ENCODE data around the gene FBF1.

The FBF1 gene

DNA sequence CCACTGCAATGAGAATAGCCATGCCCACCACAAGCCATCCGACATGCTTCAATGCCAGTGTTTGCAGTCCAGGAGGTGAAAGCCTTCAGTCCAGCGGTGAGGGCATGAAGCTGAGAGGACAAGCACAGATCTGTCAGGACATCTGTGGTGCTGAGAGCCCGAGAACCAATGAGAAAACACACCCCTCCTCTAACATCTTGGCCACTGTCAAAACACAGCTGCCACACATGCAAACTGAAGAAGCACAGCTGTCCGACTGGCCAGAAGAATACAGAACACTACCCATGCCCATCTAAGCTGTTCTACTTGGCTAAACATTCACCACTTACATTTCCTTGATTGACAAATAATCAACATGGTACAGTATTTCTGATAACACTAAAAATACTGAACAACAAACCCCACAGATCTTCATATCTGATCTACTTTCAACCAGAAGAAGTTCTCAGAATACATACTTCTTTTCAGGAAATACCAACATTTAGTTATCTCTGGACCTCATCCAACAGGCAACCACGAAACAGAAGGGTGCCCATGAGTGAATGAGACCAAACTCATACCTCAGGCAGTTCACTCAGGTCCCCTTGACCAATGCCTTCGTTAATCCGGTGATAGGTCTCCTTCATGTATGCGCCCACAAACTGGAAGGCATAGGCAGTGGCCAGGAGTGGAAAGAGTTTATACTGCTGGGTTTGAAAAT lies 10.2 kb upstream of the FBF1 start:
- peak; percentile 18 for DNase-seq

GRCh38 chr17:75950421-75950820 lies 9.6 kb upstream of the FBF1 start:
- no peak for DNase-seq

DNA sequence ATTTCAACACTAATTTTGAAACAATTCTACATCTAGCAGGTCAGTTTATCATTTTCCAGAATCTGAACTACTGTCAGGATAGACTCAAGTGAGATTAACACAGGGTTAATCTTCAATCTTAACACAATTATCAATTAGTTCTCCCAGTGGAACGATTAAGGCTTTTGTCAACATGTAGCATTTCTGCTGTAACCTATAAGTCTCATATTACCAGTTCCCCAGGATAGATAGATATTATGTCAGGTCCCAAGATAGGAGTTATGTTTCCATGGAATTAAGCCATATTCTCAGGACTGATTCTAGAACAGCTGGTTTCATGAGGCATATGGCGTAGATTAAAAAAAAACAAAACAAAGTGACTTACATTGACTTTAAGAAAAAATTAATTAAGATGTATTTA lies 4.4 kb upstream of the FBF1 start:
- DNase-seq, result no peak

GRCh38 chr17:75943491-75943890 lies 2.6 kb upstream of the FBF1 start:
- DNase-seq, result no peak

GRCh38 chr17:75942473-75942872 lies 1.6 kb upstream of the FBF1 start:
- no peak for DNase-seq

GRCh38 chr17:75941442-75941819 lies 589 bp upstream of the FBF1 start:
- DNase-seq, result peak; percentile 40

DNA sequence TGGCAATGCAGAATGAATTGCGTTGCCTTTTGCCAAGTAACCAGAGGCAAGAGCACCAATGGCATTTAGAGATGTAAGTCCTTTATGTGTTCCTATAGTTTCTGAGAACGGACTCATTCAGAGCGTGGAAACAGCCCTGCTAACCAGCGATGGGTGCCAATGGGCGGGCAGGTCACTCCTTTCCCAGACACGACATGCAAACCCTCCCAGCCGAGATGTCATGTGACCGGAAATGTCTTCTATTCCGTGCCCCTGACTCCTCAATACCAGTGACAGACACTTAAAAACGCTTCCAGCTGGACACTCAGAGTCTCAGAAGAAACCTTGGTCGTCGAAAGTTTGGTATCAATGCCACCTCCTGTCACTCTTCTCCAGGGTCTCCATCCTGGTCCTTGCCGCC lies 3.2 kb downstream of the FBF1 start:
- DNase-seq, result no peak

GRCh38 chr17:75933808-75934207 lies 7.0 kb downstream of the FBF1 start:
- no peak for DNase-seq

- no peak for DNase-seq
Observed at GRCh38 chr17:75932852-75933251, 8.0 kb downstream of the FBF1 start.

DNA sequence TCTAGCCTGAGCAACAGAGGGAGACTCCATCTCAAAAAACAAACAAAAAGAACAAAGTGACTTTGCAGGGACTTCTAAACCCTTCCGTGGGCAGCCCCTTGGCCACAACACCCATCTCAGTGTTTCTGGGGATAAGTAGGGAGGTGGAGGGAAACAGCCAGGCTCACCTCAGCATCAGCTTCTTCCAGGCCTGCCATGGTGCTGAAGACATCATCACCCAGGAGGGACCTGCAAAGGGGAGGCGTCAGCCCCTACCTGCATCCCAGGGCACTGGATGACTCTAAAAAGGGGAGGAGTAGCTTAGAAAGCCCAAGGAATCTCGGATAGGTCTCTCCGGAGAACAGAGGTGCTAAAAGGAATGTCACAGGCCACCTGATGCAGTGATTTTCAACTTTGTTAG lies 9.8 kb downstream of the FBF1 start:
- no peak for DNase-seq

DNA sequence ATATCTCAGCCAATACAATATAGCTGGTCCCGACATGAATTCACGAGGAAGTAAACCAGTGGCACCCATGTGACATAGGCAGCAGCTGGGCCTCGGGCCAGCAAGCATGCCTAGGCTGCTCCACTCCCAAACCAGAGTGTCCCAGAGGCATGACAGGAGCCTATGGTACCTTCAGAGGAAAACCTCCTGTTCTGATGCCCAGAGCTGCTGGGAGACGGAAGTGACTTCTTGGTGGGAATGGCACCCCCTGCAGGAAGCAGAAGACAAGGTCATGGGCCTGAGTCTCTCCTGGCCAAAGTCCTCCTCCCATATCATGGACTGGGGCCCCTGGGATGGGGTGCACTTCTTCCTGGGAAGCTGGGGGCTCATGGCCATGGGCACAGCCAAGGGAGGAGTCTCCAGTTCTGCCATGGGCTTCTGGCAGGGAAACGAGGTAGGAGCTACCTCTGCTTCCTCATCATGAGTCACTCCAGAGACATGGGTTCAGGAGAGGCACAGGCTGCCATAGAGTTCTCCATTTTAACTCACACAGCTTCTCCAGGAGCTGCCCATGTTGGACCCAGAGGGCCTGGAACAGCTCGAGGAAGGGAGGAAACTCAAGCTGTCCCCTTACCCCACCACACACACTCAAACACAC lies 13.4 kb downstream of the FBF1 start:
- DNase-seq, result no peak

GRCh38 chr17:75926456-75926855 lies 14.4 kb downstream of the FBF1 start:
- no peak for DNase-seq

DNA sequence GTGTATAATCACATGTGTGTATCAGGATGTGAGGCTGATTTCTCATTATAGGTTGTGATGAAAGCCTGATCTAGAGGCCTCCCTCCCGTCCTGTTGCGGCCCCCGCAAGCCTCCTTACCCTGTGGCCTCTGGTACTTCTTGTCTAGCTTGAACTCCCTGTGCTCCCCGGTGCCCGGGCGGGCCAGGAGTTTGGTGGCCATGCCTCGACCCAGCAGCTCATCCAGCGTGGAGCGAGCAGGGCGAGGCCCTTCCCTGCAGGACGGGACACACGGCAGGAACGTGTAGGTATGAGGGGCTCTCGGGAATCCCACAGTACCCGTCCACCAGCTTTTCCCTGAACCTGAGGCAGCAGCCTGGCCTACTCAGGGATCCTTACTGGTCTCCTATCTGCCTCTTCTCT lies 14.9 kb downstream of the FBF1 start:
- no peak for DNase-seq

- DNase-seq, result no peak
Observed at GRCh38 chr17:75925103-75925502, 15.7 kb downstream of the FBF1 start.

DNA sequence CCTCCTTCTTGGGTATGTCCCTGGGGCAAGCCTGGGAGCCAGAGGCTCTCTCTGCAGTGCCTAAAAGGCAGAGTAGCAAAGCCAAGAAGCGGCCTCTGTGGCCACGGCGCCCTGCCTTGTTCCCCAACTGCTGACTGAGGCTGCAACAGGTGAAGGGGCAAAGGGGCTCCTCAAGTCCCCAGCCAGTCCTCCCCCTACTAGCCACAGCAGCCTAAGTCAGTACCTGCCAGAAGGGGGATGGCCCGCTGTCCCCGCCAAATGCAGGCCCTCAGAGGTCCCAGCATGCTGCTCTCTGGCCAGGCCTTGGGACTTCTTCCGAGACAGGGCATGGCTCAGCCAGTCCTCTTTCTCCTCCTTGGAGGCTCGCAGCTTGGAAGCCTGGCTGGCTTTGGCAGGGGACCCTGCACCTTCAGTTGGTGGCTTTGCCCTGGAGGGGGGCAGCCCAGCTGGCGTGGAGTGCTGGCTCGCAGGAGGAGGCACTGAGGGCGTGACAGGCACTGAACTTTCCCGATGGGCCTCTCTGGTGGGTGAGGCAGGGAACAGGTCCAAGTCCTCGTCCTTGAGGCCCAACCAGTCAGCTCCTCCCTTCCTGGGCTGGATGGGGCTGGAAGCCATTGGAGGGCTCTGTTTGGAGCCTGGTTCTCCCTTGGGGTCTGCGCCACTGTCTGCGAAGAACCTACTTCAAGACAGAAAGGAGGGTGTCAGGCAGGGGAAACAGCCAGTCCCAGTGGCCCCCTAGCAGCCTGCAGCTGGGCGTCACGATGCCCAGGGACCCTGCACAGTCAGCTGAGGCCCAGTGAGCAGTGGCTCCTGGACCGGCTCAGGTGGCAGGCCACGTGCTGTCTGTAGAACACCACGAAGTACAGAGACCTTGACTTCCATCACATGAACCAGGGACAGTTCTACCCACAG lies 17.6 kb downstream of the FBF1 start:
- no peak for DNase-seq

DNA sequence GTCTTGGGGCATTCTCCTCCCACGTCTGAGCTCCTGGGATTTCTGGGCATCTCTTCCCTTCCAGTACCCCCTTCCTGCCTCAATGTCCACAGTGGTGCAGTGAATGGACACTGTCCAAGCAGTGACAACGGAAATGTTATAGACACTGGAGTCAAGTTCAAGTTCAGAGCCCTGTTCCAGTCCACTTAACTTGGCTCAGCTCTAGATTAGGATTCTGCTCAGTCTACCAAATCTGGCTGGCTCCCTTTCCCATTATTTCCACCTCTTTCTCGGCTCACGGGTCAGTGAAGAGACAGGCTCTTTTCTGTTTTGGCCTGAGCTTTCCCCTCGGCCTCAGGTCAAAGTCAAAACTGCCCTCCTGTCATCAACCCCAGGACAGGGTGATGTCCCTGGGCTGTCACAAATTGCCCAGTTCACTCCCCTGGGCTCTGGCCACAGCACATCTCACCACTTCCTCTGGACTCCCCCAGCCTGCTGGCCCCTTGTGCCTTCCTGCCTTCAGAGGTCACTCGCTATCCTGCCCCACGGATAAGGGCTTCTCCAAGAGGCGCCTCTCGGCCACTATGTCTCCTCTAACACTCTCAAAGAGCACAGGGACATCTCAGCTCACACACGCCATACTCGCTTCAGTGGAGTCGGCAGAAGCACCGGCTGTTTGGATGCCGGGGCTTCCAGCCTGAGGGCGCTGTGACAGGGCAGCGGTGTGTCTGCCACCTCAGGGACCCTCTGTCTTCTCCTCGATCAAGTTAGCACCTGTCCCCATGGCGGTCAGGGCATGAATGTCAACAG lies 18.5 kb downstream of the FBF1 start:
- DNase-seq, result no peak

GRCh38 chr17:75921596-75921995 lies 19.2 kb downstream of the FBF1 start:
- no peak for DNase-seq

DNA sequence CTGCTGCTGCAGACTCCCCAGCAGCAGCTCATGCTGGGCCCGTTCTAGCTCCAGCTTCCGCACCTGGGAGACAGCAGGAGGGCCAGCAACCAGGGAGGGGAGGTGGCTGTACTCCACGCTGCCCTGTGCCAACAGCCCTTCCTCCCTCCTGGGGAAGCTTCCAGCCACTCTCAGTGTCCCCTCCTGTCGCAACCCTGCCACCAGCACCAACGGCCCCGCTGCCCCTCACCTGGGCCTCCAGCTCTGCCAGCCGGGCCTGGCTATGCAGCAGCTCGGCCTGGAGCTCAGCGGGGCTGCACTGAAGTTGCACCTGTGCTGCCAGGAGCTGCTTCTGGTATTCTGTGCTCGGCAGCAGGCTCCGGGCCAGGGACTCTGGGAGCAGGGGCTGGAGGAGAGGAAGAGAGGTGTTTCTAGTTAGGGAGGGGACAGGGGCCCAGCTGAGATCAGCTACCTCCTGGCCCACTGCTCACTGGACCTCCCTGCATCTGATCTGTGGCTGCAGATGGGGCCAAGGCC lies 20.7 kb downstream of the FBF1 start:
- no peak for DNase-seq

DNA sequence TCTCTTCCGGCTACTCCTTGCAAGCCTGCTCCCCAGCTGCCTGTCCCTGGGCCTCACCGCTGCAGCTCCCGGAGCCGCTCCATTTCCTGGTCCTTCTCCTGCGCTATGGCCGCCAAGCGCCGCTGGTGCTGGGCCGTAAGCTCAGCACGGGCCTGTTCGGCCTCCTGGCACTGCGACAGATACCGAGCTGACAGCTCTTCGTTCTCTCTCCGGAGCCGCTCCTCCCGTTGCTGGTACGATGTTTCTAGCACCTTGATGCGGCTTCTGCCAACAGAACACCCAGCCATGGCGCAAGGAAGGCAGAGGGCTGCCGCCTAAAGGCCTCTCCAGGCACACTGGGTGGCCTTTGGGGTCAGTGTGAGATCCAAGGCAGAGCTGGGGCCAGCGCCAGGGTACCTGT lies 21.2 kb downstream of the FBF1 start:
- DNase-seq, result no peak

- DNase-seq, result no peak
Observed at GRCh38 chr17:75917917-75918445, 22.9 kb downstream of the FBF1 start.

- DNase-seq, result no peak
Observed at GRCh38 chr17:75917141-75917916, 23.5 kb downstream of the FBF1 start.

DNA sequence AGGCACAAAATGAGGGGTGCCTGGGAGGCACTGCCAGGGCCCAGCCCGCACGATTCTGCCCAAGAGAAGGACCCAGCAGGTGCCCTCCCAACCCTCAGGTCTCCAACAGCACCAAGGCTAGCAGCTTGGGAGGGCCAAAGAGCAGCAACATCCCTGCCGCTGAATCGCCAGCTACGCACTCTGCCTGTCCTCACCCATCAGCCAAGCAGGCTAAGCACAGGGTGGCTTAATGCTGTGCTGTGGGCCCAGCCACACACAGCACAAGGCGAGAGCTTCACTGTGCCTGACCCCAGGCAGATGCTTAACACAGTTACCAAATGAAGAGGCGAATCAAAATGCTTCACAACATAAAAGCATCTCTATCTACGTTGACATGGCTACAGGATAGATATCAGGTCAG lies 25.6 kb downstream of the FBF1 start:
- no peak for DNase-seq

All from kidney glomerular epithelial cell (primary cell).